Stimulated activated CD8-positive, alpha-beta memory T cell treated with anti-CD3 and anti-CD28 coated beads, Interleukin-12 subunit alpha, Interleukin-12 subunit beta, amount 100 ng/mL, for 24 hours (primary cell): Measurements from ENCODE around the gene HEBP2.

Experiments
- DNase-seq: peaks from one replicate; pipeline ENCODE4 v3.0.0-alpha.2; 2020; ENCODE audit errors: extremely low read depth

Gene HEBP2

GRCh38 chr6:138397128-138398122 is 6.6 kb upstream of the HEBP2 start:
- no peak for DNase-seq

DNA sequence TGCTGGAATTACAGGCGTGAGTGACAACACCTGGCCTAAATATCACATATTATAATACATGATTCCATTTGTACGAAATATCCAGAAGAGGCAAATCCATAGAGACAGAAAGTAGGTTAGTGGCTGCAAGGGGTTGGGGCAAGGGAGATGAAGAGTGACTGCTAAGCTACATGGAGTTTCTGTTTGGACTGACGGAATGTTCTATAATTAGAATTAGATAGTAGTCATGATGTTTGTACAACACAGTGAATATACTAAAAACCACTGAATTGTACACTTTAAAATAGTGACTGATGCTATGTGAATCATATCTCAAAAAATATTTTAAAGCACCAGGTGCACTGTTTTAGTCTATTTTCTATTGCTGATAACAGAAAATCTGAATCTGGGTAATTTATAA is 3.7 kb upstream of the HEBP2 start:
- no peak for DNase-seq

DNA sequence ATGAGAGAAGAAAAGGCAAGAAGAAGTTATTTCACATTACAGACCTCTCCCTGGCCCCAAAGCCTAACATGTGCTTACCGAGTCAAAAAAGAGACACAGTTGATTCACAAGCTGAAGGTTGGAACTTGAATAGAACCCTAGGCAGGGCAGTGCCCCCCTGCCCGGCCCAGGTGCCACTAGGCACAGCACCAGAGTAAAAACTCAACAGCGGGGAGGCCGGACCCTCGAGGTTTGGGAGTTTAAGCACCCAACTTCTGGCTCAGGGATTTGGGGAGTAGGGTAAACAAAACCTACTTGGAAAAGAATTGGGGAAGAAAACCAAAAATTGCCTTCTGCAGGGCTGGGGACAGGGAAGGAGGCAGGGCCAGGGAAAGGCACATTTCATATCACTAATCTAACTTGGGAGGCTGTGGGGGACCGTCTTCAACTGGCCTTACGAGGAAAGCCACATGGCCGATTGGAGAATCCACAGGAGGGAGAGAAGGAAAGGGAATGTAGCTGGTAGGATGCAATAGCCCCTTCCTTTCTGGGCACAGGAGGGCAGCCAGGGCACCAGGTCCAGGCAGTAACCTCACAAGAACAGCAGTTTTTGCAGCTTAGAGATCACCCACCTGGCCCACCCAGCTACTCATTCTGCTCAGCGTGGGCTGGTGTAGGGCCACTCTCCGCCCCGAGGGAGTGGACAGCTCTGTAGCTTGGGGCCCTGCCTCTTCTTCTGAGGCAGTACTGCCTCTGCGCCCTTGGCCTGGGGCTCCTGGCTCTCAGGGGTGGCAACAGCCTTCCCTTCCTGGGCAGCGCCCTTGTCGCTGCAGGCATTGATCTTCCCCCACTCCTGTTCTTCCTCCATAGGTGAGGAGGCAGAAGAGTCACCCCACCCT is 1.8 kb upstream of the HEBP2 start:
- DNase-seq, result no peak

GRCh38 chr6:138402838-138403187 is 1.2 kb upstream of the HEBP2 start:
- no peak for DNase-seq

- DNase-seq, result no peak
Measured at GRCh38 chr6:138403324-138403800, 661 bp upstream of the HEBP2 start.

GRCh38 chr6:138404666-138405337 is 779 bp downstream of the HEBP2 start:
- no peak for DNase-seq

DNA sequence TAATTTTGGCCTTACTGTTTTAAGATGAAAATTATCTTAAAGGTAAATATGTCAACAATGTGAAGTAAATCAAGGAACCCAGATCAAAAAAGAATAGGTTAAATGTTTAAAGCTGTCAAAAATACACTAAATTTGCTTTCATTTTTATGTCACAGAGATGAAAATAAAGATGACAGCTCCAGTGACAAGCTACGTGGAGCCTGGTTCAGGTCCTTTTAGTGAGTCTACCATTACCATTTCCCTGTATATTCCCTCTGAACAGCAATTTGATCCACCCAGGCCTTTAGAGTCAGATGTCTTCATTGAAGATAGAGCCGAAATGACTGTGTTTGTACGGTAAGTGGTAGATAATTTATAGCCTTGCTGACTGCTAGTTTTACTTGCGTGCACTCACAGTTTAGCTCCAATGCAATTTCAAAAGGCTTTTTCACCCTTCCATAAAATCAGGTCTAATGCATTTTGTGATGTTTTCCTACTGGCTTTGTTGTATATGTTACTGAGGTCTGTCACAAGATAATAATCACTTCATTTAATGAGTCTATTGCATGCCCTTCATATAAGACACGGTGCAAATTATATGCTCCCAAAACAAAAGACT is 1.9 kb downstream of the HEBP2 start:
- DNase-seq, result no peak

- no peak for DNase-seq
Measured at GRCh38 chr6:138406443-138406842, 2.4 kb downstream of the HEBP2 start.

GRCh38 chr6:138410048-138410735 is 6.2 kb downstream of the HEBP2 start:
- DNase-seq, result no peak

DNA sequence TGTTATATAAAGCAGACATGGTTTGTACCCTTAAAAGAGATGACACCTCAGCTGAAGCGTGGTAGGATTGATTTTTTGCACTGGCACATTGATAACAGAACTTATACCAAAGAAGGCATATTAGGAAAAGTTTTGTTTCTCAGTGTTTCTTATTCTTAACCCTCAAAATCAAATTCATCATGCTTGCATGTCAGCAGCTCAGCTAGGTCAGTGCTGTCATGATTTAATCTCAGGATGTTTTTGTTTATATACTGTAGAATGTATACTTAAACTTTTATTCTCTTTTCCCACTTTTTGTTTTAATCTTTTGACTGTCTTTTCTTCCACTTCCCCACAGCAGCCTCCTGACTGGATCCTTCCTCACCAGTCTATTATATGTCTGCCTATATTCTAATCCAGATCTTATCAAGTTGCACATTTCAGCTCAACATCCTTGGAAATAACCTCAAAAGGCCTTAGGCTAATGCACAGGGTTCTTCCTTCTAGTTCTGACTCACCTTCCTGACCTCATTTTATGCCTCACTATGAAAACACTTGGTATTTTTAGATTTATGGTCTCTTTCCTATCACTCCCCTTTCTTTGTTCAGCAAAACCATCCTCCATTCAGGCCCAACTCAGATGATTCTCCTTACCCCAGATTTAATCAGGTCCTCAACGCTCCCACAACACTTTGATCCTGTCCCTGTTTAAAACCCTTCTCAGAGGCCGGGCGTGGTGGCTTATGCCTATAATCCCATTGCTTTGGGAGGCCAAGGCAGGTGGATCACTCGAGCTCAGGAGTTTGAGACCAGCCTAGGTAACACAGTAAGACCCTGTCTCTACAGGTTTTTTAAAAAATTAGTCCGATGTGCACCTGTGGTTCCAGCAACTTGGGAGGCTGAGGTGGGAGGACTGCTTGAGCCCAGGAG is 7.2 kb downstream of the HEBP2 start:
- no peak for DNase-seq

DNA sequence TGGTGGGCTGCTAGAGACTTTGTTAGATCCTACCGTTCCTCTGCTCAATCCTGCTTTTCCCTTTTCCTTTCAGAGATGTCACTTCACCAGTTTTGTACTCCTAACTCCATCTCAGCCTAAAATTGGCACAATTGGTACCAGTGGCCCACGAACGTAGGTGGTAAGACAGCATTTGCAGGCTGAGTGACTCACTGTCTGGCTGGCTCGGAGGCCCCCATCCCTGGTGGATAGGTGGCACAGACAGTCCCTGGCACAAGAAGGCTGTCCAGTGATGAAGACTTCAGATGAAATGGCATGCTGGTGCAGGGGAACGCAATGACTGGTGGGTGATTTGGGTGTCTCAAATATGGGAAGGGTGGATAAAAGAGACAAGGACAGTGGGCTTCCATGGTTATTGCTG is 11.1 kb downstream of the HEBP2 start:
- no peak for DNase-seq

- no peak for DNase-seq
Measured at GRCh38 chr6:138416206-138416605, 12.2 kb downstream of the HEBP2 start.

- no peak for DNase-seq
Measured at GRCh38 chr6:138417493-138418117, 13.6 kb downstream of the HEBP2 start.

DNA sequence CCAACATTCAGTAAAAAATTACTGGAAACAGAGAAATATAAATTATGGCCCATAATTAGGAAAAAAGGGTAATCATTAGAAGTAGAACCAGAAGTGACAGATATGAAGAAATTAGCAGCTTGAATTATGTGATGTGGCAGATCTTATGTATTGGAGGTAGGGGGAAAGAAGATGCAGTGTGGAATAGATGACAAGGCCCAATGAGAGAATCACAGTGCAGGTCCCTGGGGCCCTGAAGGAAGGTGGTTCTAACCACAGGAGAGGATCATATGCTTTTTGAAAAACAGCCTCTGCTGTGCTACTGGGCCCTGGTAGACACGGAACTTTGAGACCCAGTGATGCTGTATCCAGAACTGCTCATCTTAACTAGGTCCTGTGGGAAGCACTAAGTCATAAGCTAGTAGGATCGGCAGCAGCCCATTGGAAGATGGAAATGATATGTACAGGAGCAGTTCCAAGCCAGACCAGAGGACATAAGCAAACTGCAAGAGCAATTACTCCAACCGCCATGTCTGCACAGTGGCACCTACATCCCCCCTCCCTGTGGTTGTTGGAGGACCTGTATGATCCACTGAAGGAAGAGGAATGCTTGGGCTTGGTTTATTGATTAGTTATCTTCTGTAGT is 14.2 kb downstream of the HEBP2 start:
- DNase-seq, result no peak

- no peak for DNase-seq
Measured at GRCh38 chr6:138419766-138420165, 15.7 kb downstream of the HEBP2 start.

DNA sequence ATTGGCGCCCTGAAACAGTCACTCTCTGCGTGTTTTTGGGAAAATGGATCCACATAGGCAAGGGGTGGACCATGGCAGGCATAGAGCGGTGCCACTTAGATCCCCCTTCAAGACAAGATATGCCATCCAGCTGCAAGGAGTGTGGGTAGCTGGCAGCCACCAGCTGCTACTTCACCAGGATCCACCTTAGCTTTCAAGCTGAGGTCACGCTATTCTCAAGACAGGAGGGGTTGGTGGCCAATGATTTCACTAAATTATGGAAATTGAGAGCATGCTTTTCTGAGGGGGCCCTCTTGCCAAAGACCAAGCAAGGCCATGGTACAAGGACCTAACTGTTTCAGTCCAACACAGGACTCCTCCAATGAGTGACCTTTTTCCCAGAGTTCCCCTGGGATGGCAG is 16.3 kb downstream of the HEBP2 start:
- DNase-seq, result no peak

DNA sequence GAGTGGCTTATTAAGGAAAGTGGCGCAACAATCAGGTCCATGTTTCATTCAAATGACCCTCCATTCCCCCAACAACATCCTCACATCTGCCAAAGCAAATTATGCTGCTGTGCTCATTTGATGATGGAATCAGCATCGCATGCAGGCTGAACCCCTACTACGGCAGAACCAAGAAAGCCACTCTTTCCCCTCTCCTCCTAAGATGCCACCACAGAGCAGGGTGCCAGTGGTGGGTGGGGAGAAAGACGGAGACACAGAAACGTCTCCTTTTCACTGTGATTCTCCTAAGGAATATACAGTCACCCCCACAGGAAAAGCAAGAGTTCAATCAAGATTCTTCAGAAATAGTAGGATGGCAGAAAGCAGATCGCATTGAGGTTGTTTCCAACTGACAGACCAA is 17.1 kb downstream of the HEBP2 start:
- DNase-seq, result no peak

DNA sequence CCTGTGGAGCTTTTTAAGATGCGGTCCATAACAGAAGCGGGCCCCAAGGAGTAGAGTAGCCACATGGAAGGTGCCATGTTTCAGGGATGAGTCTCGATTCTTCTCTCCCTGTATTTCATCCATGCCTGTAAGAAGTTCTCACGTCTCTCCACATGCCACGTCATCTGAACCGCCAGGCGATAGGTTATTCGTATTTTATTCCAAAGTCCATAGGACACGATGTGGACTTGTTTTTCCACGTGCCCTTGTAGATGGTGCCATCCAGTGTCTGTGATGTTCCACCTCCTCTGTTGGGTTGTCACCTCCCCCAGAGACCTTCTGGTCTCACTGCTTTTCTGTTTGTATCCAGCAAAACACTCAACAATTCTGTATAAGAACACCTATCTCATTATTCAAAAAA is 17.6 kb downstream of the HEBP2 start:
- DNase-seq, result no peak

GRCh38 chr6:138422861-138423260 is 18.8 kb downstream of the HEBP2 start:
- DNase-seq, result no peak
